Activated T-cell treated with anti-CD3 and anti-CD28 coated beads for 1 hour (primary cell): Measurements from ENCODE around the gene PI4KA.
"Not testable (repeated sequence)": the region's sequence is repeated elsewhere in the genome, so short reads cannot be mapped to it uniquely, and the experiment has no call there.

Experiments used
- DNase-seq: peaks from one replicate; pipeline ENCODE4 v3.0.0-alpha.2; 2020; ENCODE audit warnings: low read depth

Gene PI4KA

DNA sequence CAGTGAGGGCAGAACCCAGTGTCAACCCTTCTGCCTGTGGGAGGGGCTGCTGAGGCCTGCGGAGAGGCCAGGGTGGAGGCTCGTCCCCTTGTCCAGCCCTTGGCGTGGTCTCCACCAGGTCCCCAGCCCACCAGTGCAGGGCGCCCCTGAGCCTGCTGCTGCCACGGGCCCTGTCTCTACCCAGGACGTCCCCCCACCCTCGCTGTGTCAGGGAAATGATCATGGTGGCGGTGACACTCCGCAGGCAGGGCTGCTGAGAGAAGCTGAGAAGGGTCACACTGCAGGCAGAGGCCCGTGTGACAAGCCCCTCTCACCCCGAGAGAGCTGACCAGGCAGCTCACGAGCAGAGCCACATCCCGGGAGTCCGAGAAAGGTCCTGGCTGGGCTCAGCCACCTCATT lies 164.4 kb downstream of the PI4KA start:
- not testable (repeated sequence) for DNase-seq

- DNase-seq: not testable (repeated sequence)
Measured at GRCh38 chr22:20692926-20693325, 165.7 kb downstream of the PI4KA start.

GRCh38 chr22:20690586-20691317 lies 167.9 kb downstream of the PI4KA start:
- not testable (repeated sequence) for DNase-seq

GRCh38 chr22:20687356-20688172 lies 171.0 kb downstream of the PI4KA start:
- DNase-seq: not testable (repeated sequence)

GRCh38 chr22:20685764-20686163 lies 172.8 kb downstream of the PI4KA start:
- DNase-seq: not testable (repeated sequence)

DNA sequence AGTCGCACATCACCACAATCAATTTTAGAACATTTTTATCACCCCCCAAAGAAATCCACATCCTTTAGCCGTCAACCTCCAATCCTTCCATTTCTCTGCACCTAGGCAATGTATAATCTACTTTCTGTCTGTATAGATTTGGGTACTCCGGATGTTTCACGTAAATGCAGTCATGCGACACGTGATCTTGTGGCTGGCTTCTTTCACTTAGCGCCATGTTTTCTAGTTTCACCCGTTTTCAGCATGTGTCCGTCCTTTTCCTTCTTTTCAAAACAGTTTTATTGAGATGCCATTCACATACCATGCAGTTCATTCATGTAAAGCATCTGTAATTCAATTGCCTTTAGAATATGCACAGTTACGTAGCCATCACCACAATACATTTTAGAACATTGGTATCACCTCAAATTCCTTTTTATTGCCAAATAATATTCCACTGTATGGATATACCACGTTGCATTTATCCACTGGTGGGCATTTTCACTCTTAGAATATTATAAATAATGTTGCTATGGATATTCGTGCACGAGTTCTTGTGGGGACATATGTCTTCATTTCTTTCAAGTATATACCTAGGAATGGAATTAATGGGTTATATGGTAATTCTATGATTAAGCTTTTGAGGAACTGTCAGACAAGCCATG lies 179.7 kb downstream of the PI4KA start:
- DNase-seq: not testable (repeated sequence)

DNA sequence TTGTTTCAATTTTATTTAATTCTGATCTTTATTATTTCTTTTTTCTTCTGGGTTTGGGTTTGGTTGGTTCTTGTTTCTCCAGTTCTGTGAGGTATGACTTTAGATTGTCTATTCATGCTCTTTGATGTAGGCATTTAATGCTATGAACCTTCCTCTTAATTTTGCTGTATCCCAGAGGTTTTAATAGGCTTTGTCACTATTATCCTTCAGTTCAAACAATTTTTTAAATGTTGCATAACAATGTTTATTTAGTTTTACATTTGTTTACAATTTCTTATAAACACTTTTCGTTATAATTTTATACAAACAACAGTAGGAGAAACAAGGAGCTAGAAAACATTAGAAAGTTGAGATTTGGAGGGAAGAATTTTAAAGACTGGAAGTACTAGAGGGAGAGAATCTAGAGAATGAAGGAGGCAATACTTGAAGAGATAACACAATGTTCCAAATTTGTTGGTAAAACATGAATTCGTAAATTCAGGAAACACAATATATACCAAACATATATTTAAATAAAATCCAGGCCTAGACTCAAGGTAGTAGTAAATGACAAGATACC lies 180.8 kb downstream of the PI4KA start:
- no peak for DNase-seq

DNA sequence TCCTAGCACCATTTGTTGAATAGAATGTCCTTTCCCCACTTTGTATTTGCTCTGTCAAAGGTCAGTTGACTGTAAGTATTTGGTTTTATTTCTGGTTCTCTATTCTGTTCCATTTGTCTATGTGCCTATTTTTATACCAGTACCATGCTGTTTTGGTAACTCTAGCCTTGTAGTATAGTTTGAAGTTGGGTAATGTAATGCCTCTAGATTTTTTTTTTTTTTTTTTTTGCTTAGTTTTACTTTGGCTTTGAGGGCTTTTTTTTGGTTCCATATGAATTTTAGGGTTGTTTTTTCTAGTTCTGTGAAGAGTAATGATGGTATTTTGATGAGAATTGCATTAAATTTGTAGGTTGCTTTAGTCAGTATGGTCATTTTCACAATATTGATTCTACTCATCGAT lies 183.0 kb downstream of the PI4KA start:
- DNase-seq: not testable (repeated sequence)

DNA sequence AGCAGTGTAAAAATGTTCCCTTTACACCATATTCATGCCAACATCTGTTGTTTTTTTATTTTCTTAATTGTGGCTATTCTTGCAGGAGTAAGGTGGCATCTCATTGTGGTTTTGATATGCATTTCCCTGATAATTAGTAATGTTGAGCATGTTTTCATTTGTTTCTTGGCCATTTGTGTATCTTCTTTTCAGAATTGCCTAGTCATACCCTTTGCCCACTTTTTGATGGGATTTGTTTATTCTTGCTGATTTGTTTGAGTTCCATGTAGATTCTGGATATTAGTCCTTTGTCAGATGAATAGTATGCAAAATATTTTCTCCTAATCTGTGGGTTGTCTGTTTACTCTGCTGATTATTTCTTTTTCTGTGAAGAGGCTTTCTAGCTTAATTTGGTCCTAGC lies 183.6 kb downstream of the PI4KA start:
- DNase-seq: no peak

DNA sequence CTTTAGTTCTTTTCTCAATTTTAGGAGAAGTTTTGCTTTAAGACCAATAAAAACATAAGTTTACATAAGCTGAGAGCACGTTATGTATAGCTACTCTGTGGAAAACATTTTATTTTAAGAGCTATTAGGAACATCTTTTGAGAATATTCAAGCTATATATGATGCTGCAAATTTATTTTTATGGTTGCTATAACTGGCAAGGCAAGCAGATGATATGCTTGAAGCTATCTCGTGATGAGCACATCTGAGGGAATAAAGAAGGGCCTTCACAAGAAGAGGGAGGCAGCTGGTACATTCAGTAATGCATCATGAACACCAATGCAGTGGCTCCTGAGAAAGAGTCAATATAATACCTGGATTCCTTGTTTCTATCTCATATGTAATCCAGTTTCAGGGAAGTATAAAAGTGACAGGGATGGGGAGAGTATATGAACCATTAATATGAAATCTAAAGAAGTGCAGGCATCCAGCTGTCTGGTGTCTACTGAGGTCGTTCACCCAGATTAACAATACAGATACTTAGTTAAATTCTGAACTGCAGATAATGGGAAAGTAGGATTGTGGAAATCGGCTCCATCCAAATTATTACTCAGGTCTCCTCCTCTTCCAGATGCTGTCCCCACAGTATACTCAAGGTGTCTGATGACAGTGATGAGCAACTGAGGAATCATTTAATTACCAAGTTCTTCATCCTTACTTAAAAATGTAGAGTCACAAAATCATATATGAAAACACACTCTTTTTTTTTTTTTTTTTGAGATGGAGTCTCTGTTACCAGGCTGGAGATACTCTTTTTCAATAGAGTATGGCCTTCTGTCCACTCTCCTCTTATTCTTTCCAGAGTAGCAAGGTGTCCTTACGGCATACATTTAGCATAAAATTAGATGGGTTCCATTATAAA lies 185.1 kb downstream of the PI4KA start:
- no peak for DNase-seq

- no peak for DNase-seq
Measured at GRCh38 chr22:20672732-20673131, 185.9 kb downstream of the PI4KA start.

DNA sequence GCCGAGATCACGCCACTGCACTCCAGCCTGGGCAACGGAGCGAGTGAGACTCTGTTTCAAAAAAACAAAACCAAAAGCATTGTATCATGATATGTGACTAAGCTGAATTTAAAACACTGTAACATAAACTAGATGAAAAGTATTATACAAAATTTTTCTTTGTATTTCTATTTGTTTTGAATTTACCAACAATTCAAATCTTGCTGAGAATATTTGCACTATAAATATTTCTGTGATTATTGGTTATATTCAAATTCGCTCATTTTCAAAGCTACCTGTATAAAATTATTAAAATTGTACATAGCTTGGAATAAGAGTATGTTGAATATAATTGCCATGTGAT lies 186.6 kb downstream of the PI4KA start:
- DNase-seq: no peak

DNA sequence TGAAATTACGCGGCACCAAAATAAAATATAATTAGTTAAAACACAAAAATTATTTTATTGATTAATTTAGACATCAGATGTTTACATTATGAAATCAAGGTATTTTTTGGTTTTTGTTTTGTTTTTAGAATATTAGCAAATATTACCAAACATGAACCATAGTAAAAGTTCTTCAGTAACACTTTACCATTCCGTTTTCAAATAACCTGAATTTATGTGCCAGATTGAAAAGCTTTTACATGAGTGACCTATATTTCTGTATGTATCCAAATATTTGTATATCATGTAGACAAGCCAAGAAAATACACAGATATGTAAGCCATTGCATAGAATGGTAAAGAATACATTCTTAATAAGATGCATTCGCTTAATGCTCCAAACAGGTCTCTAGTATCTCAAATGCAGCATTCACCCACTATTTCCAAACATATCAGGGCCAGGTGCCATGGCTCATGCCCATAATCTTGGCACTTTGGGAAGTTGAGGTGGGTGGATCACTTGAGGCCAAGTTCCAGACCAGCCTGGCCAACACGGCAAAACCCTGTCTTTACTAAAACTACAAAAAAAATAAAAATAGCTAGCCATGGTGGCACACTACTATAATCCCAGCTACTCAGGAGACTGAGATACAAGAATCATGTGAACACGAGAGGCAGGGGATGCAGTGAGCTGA lies 187.1 kb downstream of the PI4KA start:
- DNase-seq: no peak

- DNase-seq: not testable (repeated sequence)
Measured at GRCh38 chr22:20670457-20671261, 188.0 kb downstream of the PI4KA start.

DNA sequence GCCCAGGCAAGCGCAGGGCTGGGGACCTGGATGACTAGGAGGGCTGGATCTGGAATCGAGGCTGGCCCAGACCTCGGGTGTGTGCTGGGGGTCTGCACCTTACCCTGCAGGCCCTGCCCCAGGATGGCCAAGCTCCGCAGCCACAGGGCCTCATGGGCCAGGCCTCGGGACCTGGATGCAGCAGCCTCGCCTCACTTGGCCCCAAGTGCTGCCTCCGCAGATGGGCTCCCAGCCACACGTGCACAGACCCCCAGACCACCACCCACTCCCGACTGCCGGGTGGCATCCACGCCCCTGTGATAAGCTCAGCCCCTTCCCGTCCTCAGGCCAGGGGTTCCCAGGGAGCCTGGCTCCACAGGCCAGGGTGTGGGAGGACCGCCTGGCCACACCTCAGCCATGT lies 188.7 kb downstream of the PI4KA start:
- DNase-seq: not testable (repeated sequence)

GRCh38 chr22:20669471-20669870 lies 189.1 kb downstream of the PI4KA start:
- not testable (repeated sequence) for DNase-seq

GRCh38 chr22:20668769-20669168 lies 189.8 kb downstream of the PI4KA start:
- not testable (repeated sequence) for DNase-seq

DNA sequence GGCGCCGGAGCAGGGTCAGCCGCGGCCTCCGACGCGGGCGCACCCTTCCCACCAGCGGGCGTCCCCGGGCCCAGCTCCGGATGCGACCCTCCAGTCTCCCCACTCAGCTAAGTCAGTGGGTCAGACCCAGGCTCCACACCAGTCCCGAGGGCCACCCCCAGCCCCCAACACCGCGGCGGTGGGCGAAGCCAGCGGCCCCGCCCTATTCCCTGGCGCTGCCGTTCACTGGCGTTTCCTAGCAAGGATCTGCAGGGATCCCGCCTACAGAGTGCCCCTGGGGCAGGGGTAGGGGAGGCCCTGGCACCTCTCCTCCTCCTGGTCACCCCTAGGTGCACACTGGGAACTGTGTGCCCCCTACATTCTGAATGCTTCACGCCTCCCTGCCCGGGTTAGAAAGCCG lies 190.4 kb downstream of the PI4KA start:
- not testable (repeated sequence) for DNase-seq

DNA sequence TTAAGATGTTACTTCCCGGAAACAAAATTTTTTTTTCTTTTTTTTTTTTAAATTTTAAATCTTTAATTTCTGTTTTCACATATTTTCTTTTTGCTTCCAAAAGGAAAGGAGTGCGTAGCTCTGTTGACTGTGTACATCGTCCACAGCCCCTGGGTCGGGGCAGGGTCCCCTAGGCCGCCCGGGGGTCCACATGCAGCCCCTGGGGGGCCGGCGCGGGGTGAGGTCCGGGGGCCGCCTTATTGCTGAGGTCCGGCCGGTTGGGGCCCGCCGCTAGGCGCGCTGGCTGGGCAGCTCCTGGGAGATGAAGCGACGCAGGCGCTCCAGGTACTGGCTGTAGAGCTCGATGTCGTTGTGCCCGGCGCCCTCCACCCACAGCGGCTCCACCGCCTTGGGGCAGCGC lies 191.1 kb downstream of the PI4KA start:
- not testable (repeated sequence) for DNase-seq

- DNase-seq: no peak
Measured at GRCh38 chr22:20666560-20666959, 192.1 kb downstream of the PI4KA start.
